GM21515 (cell line): Measurements from ENCODE around the gene ATG4B.

ENCODE experiments used
- ATAC-seq: cut with Tn5 transposase; IDR thresholded peaks from one replicate; pipeline ENCODE4 v1.9.1; 2021; ENCODE audit not compliant: unreplicated experiment

ATG4B gene

DNA sequence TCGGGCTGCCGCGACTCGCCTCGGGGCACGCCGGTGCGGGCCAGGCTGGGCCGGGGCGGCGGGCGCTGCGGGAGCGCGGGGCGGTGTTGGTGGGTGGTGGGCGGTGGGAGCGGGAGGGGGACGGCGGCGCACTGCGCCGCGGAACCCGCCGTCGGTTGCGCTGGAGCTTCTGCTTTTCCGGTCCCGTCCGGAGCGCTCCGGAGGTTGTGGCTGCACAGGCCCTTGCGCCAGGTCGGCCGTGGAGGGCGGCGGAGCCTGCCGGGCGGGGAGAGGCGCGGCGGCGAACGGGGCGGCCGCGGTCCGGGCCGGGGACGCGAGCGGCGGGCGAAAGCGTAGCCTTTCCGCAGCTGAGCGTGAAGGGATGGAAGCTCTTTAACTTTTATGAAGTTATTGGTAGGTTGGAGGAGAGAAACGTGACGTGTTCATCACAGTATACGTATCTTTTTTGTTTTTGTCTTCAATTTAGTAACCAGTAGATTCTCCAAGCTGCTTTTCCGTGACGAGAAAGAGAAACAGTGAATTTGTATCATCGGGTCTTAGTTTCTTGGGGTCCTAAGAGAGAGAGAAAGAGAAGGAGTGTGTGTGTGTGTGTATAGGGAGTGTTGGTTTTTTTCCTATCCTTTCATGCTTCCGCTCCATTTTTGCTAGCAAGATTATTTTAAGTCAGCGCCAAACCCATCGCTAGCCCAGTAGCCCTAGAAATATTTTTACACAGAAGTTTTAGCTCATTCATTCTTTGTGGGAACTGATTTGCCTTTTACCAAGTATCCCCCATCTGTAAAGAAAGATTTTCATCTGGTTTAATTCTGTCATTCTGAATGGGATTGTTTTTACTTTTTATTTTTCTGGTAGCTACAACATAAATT is 535 bp downstream of the ATG4B start:
- peak; percentile 31 for ATAC-seq

DNA sequence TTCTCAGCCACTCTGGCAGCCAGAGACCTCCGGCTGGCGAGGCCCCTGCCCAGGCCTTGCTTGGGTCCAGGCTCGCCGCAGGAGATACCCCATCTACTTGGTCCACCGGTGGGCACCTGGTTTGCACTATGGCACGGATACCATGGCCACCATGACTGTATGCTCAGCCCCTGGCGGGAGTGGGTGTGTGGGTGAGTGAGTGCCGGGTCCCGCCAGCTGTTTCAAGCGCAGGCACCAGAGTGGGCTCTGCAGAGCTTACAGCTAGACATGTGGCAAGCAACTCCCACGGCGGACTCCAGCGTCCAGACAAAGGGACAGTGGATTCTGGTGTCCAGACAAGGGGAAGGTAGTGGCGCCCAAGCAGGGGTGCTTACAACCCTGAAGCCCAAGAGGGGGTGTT is 1.4 kb downstream of the ATG4B start:
- no peak for ATAC-seq

DNA sequence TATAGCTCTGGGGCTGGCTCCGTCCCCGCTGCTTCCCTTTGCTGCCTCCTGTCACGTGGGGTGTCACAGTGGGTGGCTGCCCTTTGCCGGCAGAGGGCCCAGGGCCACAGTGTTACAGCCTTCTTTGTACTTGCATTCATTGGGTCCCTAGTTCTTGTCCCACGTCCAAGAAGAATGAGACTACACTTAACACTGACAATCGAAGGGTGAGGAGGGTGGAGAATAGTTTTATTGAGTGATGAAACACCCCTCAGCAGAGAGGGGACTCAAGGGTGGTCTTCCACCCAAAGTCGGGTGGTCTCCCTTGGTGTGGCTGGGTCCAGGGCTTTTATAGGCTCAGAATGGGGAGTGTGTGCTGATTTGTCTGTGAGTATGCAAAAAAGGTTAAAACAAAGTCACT is 1.9 kb downstream of the ATG4B start:
- no peak for ATAC-seq

DNA sequence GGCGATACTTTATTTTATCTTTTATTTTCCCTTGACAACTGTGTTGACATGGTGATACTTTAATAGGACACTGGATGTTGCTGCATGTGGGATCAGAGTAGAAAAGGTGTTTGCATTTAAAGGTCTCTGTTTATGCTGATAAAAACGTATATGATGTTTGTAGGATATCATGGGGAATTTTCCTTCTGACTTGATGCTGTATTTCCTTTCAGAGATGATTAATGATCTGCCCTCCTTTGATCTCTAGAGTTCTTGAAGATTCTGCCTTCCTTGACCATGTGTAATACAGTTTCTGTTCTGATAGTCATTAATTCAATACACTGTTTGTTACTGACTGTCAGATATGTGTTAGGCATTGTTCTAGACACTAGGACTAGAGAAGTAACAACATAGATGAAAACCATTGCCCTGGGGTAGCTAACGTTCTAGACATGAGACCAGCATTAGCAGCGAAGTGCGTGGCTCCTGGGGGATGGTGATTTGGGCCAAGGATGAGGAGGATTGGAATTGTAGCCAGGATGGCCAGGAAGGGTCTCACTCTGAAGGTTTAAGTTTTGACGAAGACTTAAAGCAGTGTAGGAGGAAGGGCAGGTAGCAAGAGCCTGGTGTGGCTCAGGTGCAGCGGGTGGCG is 2.8 kb downstream of the ATG4B start:
- no peak for ATAC-seq

DNA sequence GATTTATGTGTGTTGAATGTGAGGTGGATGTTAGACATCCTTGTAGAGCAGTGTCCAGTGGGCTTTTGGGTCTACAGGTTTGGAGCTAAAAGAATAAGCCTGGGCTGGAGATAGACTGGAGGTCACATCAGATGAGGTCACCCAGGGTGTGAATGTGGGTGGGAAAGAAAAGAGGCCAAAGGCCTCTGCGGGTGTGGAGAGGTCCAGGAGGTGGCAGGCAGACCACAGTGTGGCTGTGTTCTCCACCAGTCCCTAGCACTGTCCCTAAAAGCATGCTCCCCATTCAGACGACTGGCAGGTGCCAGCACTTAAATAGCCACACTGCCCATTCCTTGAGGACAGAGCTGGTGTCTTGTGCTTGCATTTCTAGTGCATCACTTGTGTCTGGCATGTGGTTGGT is 4.1 kb downstream of the ATG4B start:
- no peak for ATAC-seq

DNA sequence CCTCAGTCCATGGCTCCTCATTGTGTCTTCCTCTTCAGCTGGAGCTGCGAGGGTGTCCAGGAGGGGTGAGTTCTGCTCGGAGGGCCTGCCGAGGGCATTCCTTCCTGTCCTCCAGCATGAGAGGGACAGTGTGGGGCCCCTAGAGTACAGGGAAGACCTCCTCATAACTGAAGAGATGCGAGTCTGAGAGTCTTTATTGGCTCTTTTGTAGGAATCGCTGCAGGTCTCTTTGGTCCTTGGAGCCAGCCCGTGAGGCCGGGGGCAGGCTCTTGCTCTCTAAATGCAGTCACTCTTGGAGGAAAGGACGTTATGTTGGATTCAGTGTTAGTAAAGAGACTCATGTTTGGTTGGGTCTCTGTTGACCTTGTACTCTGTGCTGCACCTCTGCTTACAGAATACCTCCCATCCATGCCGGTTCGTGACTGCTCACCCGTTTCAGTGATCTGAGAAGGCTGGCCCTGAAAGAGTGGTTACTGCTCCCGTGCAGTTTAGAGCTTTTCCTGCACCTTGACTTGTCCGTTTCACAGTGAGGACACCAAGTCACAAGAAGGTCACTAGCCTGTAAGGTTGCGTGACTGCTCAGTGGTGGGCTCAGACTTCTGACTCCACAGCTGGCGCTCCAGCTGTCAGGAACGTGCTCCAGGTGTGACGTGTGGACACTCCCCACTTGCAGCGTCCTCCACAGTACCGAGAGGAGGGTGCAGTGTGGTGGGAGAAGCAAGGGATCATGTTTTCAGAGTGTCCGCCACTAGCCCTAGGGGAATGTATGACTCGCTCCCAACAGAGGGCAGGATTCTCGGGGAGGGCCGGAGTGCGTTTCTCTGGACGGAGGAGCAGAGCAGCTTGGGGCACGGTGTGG is 7.8 kb downstream of the ATG4B start:
- no peak for ATAC-seq

DNA sequence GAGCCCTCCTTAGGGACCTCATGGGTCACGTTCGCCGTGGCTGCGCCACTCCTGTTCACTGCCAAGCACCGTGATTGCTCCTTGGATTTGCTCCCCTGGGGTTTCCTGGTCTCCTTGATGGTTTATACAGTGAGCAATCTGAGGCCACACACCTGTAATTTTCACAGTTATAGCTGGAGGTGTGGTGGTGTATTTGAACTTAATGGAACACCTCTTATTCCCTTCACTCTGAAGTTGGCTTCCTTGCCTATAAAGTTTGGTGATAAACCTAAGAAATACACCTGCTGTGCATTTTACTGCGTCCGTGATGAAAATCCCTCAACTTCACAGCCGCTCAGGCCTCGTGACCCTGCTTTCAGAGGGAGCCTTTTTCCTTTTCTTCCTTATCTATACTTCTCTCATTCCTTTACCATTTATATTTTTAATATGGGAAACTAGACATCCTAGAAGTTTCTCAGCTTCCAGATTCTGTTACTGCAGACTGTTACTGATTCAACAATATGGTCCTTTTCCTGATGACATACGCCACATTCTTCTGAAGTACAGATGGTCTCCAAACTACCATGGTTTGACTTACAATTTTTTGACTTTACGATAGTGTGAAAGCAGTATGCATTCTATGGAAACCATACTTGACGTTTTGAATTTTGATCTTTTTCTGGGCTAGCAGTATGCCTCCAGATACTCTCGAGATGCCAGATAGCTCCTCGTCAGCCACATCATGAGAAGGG is 8.6 kb downstream of the ATG4B start:
- no peak for ATAC-seq

DNA sequence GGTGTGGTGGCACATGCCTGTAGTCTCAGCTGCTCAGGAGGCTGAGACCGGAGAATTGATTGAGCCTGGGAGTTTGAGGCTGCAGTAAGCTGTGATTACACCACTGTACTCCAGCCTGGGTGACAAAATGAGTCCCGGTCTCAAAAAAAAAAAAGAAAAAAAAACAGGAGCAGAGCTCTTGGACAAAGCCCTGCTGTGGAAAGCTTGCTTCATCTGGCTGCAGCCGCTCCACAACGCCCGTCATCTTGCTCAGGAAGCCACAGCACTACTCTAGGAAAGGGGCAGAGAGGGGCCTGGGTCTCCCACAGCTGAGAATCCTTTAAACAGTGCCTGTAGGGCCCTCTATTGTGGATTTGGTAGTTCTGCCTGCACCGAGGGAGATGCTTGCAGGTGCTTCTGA is 11.0 kb downstream of the ATG4B start:
- no peak for ATAC-seq

DNA sequence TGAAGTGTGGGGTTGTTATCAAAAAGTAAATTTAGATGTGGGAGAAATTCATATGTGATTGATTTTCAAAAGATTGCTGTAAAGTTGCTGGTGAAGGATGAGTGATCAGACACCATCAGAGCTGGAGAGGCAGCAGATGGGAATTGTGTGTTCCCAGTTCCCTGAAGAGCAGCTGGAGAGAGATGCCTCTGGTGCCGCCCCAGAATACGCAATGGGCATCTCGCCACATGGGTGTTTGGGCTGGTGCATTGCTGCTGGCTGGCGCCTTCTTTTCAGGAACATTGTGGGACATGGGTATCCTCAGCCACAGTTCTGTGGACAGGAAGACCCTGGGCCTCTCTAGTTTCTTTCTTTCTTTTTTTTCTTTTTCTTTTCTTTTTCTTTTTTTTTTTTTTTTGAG is 11.9 kb downstream of the ATG4B start:
- no peak for ATAC-seq

DNA sequence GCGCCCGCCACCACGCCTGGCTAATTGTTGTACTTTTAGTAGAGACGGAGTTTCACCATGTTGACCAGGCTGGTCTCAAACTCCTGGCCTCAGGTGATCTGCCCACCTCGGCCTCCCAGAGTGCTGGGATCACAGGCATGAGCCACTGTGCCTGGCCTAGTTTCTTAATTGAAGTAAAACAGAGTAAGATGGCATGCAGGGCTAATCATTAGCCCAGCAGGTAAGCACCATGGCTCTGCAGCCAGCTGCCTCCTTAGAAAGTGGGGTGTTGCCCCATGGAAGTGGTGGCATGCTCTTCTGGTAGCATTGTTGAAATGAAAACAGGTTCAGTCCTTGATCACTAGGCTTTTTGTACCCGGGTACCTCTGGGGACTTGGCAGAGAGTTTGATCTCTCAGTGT is 12.4 kb downstream of the ATG4B start:
- ATAC-seq, result no peak

DNA sequence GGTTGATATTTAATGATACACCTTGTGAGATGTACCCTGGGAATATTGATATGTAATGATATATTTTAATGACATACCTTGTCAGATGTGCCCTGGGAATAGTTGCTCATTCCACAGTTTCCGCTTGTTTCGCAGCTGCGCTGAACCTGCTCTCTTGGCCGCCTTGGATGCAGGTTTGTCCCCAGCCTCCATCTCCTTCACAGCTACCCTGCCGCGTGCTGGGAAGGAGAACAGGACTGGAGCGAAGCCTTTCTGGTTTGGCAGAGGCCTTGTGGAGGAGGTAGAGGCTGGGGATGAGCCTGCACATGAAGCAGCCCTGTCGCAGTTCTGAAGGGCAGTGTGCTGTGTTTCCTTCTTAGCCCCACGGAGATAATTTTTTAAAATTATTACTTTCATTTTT is 14.6 kb downstream of the ATG4B start:
- no peak for ATAC-seq

DNA sequence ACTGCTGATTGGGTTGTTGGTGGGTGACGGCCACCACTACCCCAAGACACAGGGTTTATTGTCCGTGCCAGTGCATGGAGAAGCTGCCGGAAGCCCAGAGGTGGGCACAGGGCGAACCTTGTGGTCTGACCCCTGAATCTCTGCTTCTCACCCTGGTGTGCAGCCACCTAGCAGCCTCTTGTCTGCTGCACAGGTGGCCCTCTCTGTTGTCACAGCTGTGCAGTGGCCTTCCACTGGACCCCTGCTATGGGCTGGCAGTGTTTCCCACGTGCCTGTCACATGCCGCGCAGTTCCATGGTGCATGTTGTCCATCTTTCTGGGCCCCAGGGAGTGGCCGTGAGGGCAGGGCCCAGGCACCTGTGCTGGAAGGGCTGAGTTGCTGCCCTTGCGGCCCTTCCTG is 15.2 kb downstream of the ATG4B start:
- ATAC-seq, result no peak

DNA sequence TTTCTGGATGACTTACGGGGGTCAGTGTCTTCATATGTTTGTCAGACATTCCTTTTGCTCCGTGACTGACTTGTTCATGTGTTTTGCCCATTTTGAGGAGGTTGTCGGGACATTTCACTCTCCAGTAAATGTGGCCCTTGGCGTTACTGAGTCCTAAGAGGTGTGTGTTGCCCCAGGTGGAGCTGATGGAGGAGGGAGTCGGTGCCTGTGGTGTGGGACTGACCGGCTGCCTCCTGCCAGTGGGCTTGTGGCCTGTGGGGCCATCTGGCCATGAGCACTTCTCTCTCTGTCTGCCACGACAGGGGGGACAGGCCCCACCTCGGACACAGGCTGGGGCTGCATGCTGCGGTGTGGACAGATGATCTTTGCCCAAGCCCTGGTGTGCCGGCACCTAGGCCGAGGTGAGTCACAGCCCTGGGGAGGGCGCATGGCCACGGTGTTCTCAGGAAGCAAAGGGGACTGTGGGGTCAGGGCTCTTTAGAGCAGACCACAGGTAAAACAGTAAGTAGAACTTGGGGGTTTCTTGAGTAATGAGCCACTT is 15.8 kb downstream of the ATG4B start:
- no peak for ATAC-seq

DNA sequence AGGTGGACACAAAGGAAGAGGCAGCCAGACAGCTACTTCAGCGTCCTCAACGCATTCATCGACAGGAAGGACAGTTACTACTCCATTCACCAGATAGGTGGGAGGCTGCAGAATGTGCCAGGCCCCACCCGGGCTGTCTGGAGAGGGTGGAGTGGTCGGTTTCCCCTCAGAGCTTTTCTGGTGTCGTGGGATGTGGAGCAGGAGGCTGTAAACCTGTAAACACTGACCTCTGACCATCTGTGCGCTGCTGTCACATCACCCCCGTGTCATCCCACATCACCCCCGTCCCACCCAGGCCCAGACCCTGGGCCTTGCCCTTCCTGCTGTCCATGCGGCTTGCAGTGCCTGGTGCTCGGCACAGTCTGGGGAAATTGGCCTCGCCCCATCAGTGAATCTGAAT is 17.1 kb downstream of the ATG4B start:
- no peak for ATAC-seq

DNA sequence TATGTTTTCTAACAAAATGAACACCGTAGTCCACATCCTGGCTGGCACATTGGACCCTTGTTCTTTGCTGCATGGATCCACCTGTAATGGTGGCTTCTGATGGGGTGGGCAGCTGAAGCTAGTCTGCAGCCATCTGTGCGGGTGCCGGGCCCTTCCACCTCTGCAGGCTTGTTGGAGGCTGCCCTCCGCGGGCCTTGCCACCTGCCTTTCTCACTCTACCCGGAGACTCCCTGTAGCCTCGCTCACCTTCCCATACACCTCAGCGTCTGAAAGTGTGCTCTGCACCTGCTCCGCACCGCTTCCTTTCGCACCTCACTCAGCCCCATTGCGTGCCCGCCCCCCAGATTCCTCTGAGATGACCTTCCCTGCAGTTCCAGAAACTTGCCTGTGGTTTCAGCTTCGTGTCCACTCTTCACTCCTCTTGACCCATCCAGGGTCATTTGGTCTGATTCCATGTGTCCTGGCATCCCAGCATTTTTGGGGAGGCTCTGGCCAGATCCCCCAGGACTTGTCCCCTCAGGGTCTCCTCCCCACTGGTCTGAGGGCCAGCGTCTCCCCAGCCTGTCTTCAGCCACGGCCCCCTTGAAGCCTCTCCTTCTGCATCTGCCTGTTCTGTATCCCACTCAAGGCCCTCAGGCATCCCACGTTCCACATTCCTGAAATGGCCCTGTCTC is 18.2 kb downstream of the ATG4B start:
- no peak for ATAC-seq

DNA sequence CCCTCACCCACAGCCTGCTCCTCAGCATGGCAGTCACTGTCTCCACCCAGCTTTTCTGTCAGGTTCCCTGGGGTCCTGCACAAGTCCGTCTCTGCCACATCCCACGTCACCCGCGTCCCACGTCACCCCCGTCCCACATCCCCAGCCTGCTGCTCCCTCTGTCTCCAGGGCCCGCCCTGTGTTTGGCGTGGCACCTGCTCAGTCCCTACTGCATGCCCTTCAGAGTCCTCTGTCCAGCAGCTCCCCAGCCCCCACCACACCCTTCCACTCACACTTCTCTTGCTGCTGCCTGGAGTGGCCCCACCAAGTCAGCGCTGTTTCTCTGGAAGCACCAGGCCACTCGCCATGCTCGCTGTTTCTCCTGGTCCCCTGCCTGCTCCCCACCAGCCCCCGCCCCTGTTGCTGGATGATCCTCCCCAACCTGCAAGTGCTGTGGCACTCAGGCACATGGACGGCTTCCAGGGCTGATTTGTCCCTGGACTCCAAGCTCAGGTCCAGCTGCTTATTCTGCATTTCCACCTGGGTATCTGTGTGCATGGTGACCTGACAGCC is 18.8 kb downstream of the ATG4B start:
- no peak for ATAC-seq

DNA sequence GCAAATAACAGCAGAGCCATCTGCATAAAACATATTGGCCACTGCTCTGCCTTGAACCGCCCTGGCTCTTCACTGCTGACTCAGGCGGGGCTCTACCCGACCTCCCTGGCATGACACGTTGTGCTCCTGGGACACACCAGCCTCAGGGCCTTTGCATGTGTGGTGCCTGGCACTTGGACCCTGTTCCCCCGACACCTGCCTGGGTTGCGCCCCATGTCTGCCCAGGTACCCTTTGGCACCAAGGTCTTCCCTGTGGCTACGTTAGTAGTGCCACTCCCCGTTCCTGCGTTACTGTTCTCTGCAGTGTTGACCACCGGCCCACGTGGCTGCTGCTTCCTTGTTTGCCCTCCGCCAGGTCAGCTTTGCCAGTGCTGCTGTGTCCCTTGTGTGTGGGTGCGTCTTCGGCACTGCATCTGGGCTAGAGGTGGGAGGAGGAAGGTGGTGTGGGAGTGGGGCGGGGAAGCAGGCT is 20.3 kb downstream of the ATG4B start:
- ATAC-seq, result no peak

DNA sequence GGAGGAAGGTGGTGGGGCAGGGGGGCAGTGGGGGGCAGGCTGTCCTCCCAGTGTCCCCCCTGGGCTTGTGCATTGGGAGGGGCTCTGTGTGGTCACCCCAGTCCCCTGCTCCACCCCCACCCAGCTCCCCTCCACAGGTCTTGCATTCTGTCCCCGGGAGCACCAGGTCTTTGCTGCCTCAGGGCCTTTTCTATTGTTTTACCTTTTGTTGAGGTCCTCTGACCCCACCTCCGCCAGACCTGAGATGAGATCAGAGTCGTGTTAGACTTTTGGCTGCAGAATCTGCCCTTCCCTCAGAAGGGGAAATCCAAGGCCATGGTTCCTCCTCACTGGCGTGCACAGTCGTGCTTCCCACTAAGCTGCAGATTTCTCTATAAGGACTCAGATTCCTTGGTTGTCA is 20.8 kb downstream of the ATG4B start:
- ATAC-seq, result no peak

DNA sequence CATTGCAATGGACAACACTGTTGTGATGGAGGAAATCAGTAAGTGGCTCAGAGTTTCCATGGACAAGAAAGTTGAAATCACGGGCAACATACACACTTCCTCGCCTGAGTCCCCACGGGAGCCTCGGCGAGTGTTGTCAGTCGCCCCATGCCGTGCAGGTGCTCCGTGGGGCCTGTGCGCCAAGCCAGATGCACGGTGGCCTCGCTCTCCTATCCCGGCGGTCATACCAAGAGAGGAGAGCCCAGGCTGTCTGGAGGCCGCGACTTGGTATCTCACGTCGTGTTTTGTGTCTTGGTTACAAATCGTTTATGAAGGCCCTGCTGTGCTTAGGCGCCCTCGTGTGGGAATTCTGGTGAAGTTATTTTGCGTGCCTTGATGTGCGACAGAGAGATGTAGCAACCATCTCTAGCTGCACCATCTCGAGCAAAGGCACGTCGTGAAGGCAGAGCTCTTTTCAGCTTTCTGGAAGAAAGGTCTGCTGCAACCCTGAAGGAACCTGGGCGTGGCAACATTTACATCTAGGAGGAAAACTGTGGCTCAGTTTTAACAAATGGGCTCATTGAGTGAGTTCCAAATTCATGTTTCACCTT is 21.8 kb downstream of the ATG4B start:
- no peak for ATAC-seq
